B cell (primary cell): ENCODE results near the gene RPL7A. TPM values are rescaled to one million over a fixed set of nuclear protein-coding genes. Genes with fewer than 3 reads are reported as not detected.

Source experiments
- ATAC-seq: fragments of 200-7000 bp; cut with Tn5 transposase; one replicate; pipeline ENCODE4 v1.10.0; 2021; ENCODE audit warnings: low read depth, mild to moderate bottlenecking, moderate number of reproducible peaks, moderate library complexity
- CTCF ChIA-PET: fragments of 350-600 bp; sonication (Branson Sonifier 250); formaldehyde crosslinking; loops from one replicate; lab custom pipeline; 2021; ENCODE audit warnings: antibody characterized with exemption, inconsistent platforms; lab: Charles Lee
- POLR2A ChIA-PET: fragments of 350-600 bp; sonication (Branson Sonifier 250); formaldehyde crosslinking; loops from one replicate; lab custom pipeline; 2021; ENCODE audit warnings: antibody characterized with exemption; lab: Charles Lee
- DNase-seq: peaks from one replicate; pipeline ENCODE4 v3.0.0; 2013
- H2AFZ ChIP-seq: 2 replicates; pipeline ENCODE4 v1.6.1; 2012; ENCODE audit warnings: mild to moderate bottlenecking, low read depth, low read length; ENCODE audit not compliant: insufficient read depth, poor library complexity, severe bottlenecking
- H3K27ac ChIP-seq, 2 donors: 1 replicate in 1 of 2; 2 replicates in 1 of 2; pipeline ENCODE4 v1.5.1; 2012 to 2013; ENCODE audit warnings: low read length in 2 of 2, mild to moderate bottlenecking in 2 of 2, moderate library complexity in 1 of 2
- H3K27me3 ChIP-seq, 4 experiments: fragments of 200-600 bp in 1 of 4; sonication (generic) in 1 of 4; replicated peaks in 1 of 4; 1 replicate in 2 of 4; 2 replicates in 2 of 4; pipeline versions ENCODE4 v1.6.1 to v1.7.0; 2013 to 2016; ENCODE audit warnings: low read length in 3 of 4, mild to moderate bottlenecking in 2 of 4, mixed read lengths in 1 of 4, moderate library complexity in 1 of 4; ENCODE audit not compliant: insufficient read depth in 4 of 4, control insufficient read depth in 3 of 4; ENCODE audit errors: control extremely low read depth in 1 of 4
- H3K36me3 ChIP-seq, 2 experiments: replicated peaks in 1 of 2; 1 replicate in 1 of 2; 2 replicates in 1 of 2; pipeline versions ENCODE4 v1.6.1 to v1.7.1; 2013; ENCODE audit warnings: low read length in 1 of 2; ENCODE audit not compliant: insufficient read depth in 2 of 2, control insufficient read depth in 1 of 2; ENCODE audit errors: control extremely low read depth in 1 of 2, extremely low read depth in 1 of 2
- H3K4me1 ChIP-seq, 2 donors: fragments of 200-600 bp in 1 of 2; sonication (generic) in 1 of 2; 1 replicate in 1 of 2; 2 replicates in 1 of 2; pipeline versions ENCODE4 v1.5.1 to v1.6.1; 2013 to 2017; ENCODE audit warnings: low read length in 2 of 2; ENCODE audit not compliant: control insufficient read depth in 2 of 2, insufficient read depth in 2 of 2
- H3K4me2 ChIP-seq: replicated peaks from 2 replicates; pipeline ENCODE3; 2012; ENCODE audit warnings: mild to moderate bottlenecking, low read depth, low read length; ENCODE audit not compliant: poor library complexity, severe bottlenecking
- H3K4me3 ChIP-seq, 5 experiments: fragments of 200-600 bp in 1 of 5; sonication (generic) in 1 of 5; 1 replicate in 3 of 5; 2 replicates in 2 of 5; pipeline versions ENCODE4 v1.5.1 to v1.7.0; 2011 to 2016; ENCODE audit warnings: low read length in 4 of 5, mild to moderate bottlenecking in 4 of 5, low read depth in 2 of 5, control low read depth in 1 of 5, moderate library complexity in 1 of 5; ENCODE audit not compliant: insufficient read depth in 1 of 5; ENCODE audit errors: control extremely low read depth in 1 of 5, extremely low read depth in 1 of 5
- H3K79me2 ChIP-seq: fragments of 200-600 bp; sonication (generic); one replicate; pipeline ENCODE4 v1.6.0; 2016; ENCODE audit warnings: low read length; ENCODE audit not compliant: control insufficient read depth, insufficient read depth
- H3K9ac ChIP-seq: fragments of 200-600 bp; sonication (generic); 2 replicates; pipeline ENCODE4 v1.6.1; 2017; ENCODE audit warnings: mild to moderate bottlenecking, low read length, moderate library complexity
- H3K9me3 ChIP-seq, 3 donors: one replicate each; pipeline versions ENCODE4 v1.6.1 to v1.7.1; 2013; ENCODE audit warnings: low read length in 2 of 3; ENCODE audit not compliant: control insufficient read depth in 2 of 3, insufficient read depth in 1 of 3; ENCODE audit errors: control extremely low read depth in 1 of 3
- H4K20me1 ChIP-seq: 2 replicates; pipeline ENCODE4 v1.6.0; 2012; ENCODE audit warnings: mild to moderate bottlenecking, low read length; ENCODE audit not compliant: insufficient read depth, control insufficient read depth, poor library complexity, severe bottlenecking
- H3K27ac Mint-ChIP-seq: one replicate; pipeline ENCODE4 v1.8.0; 2021; ENCODE audit warnings: mixed read lengths
- H3K27me3 Mint-ChIP-seq: one replicate; pipeline ENCODE4 v1.8.0; 2021; ENCODE audit warnings: mixed read lengths
- H3K4me1 Mint-ChIP-seq: one replicate; pipeline ENCODE4 v1.8.0; 2021; ENCODE audit warnings: mixed read lengths
- H3K4me3 Mint-ChIP-seq: one replicate; pipeline ENCODE4 v1.8.0; 2021; ENCODE audit warnings: mixed read lengths
- H3K9me3 Mint-ChIP-seq: one replicate; pipeline ENCODE4 v1.8.0; 2022; ENCODE audit warnings: mixed read lengths; ENCODE audit not compliant: insufficient read depth
- EZH2 ChIP-seq: IDR thresholded peaks from 2 replicates; pipeline ENCODE4 v1.6.1; 2012; ENCODE audit warnings: borderline replicate concordance, low read depth, mild to moderate bottlenecking, moderate library complexity, low read length; ENCODE audit not compliant: insufficient read depth, poor library complexity, severe bottlenecking
- WGBS: methylation state at CpG from one replicate; pipeline ENCODE4 v1.1.5; 2013; ENCODE audit warnings: missing lambda C conversion rate; ENCODE audit not compliant: insufficient coverage; 5-methylcytosine and 5-hydroxymethylcytosine counted together
- intact Hi-C: fragments of 100-400 bp; cut with micrococcal nuclease; formaldehyde crosslinking; loops from one replicate; pipeline ENCODE4 v1.10.0; 2022
- polyA plus RNA-seq: library from polyadenylated mRNA; depleted of rRNA; stranded (reverse); fragments of >200 nt; gene quantifications from 2 replicates; pipeline ENCODE4 v1.2.3, GENCODE V29; 2012
- total RNA-seq, 2 donors: library from RNA; stranded (reverse); fragments of 120-200 nt in 1 of 2; gene quantifications; 1 replicate in 1 of 2; 2 replicates in 1 of 2; pipeline versions ENCODE4 v1.2.3 to v1.2.4, GENCODE V29; 2013 to 2022
- TF ChIP-seq, protein P1 (sequence below): fragments of 200-600 bp; IDR thresholded peaks from one replicate; pipeline ENCODE4 v1.8.0; 2022; ENCODE audit warnings: antibody characterized with exemption, mild to moderate bottlenecking

RPL7A gene
- total and polyA plus RNA-seq, 2 donors (not counting 1 experiment from before 2014, with no cell fraction given): 2,407 to 3,937 TPM

- Mint-ChIP-seq H3K4me3 (no peak overlapping the region), H3K27ac (no peak overlapping the region), H3K9me3 (no peaks in the 10 kb centered on the region), H3K4me1 (no peaks in the 10 kb centered on the region), H3K27me3 (peaks cover 4% of the 10 kb centered on the region)
- ChIA-PET CTCF (no interaction called here), POLR2A (interaction anchor here (0.6 kb wide), 1 partner anchor 172 kb away, joined by 3 read pairs; no protein-coding TSS in a partner anchor)
- intact Hi-C loops: no loop called here
- no peaks in the 10 kb centered on the region for H3K79me2 ChIP-seq
- H3K27me3 ChIP-seq: no peaks in the 10 kb centered on the region
- H3K4me1 ChIP-seq: no peaks in the 10 kb centered on the region
- WGBS: 61% methylated on average over 14 of the region's 14 CpGs
- peaks cover 0 to 8% (median 0%) of the 10 kb centered on the region in 3 donors for H3K9me3 ChIP-seq
- H4K20me1 ChIP-seq: no peaks in the 10 kb centered on the region
- H3K4me2 ChIP-seq: no peak overlapping the region
- H3K4me3 ChIP-seq: no peak overlapping the region
- peaks cover 0 to 1% of the 10 kb centered on the region in 2 experiments for H3K36me3 ChIP-seq
- no peak overlapping the region for H3K9ac ChIP-seq
- no peak overlapping the region for H3K27ac ChIP-seq
- no peak overlapping the region for H2AFZ ChIP-seq
- no peak for DNase-seq
- ATAC-seq: no peak
- TF ChIP-seq, protein P1, sequence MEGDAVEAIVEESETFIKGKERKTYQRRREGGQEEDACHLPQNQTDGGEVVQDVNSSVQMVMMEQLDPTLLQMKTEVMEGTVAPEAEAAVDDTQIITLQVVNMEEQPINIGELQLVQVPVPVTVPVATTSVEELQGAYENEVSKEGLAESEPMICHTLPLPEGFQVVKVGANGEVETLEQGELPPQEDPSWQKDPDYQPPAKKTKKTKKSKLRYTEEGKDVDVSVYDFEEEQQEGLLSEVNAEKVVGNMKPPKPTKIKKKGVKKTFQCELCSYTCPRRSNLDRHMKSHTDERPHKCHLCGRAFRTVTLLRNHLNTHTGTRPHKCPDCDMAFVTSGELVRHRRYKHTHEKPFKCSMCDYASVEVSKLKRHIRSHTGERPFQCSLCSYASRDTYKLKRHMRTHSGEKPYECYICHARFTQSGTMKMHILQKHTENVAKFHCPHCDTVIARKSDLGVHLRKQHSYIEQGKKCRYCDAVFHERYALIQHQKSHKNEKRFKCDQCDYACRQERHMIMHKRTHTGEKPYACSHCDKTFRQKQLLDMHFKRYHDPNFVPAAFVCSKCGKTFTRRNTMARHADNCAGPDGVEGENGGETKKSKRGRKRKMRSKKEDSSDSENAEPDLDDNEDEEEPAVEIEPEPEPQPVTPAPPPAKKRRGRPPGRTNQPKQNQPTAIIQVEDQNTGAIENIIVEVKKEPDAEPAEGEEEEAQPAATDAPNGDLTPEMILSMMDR: no peak
- no peak for TF ChIP-seq EZH2
Observed at GRCh38 chr9:133322701-133323100, 25.3 kb upstream of the RPL7A start.

- intact Hi-C loops: no loop called here
- Mint-ChIP-seq H3K4me3 (no peak overlapping the region), H3K27me3 (peaks cover 4% of the 10 kb centered on the region), H3K27ac (no peak overlapping the region), H3K4me1 (no peaks in the 10 kb centered on the region), H3K9me3 (no peaks in the 10 kb centered on the region)
- no peak for ATAC-seq
- TF ChIP-seq, protein P1: no peak
- TF ChIP-seq EZH2: no peak
- H4K20me1 ChIP-seq: no peaks in the 10 kb centered on the region
- no peaks in the 10 kb centered on the region for H3K4me1 ChIP-seq
- no peak overlapping the region for H3K4me3 ChIP-seq
- no peak overlapping the region for H2AFZ ChIP-seq
- WGBS: 97% methylated on average over 6 of the region's 10 CpGs
- ChIA-PET CTCF (no interaction called here), POLR2A (no interaction called here)
- H3K79me2 ChIP-seq: no peaks in the 10 kb centered on the region
- H3K27ac ChIP-seq: no peak overlapping the region
- no peak overlapping the region for H3K9ac ChIP-seq
- H3K9me3 ChIP-seq: peaks cover 0 to 8% (median 0%) of the 10 kb centered on the region in 3 donors
- DNase-seq: no peak
- peaks cover 0 to 3% of the 10 kb centered on the region in 2 experiments for H3K36me3 ChIP-seq
- no peak overlapping the region for H3K4me2 ChIP-seq
- no peaks in the 10 kb centered on the region for H3K27me3 ChIP-seq
Observed at GRCh38 chr9:133323211-133323610, 24.8 kb upstream of the RPL7A start.
